Limb (tissue), 2 donors: ENCODE results near the gene NFATC2.

ENCODE experiments used
- DNase-seq, 2 donors: peaks; one replicate each; pipeline ENCODE4 v3.0.0-alpha.2; 2016; ENCODE audit errors: extremely low spot score in 2 of 2

The NFATC2 gene

GRCh38 chr20:51516855-51517254 lies 25.7 kb downstream of the NFATC2 start:
- DNase-seq: no peak

GRCh38 chr20:51514836-51515235 lies 27.7 kb downstream of the NFATC2 start:
- DNase-seq: no peak

GRCh38 chr20:51514249-51514648 lies 28.3 kb downstream of the NFATC2 start:
- no peak for DNase-seq

- no peak for DNase-seq
Measured at GRCh38 chr20:51513545-51513944, 29.0 kb downstream of the NFATC2 start.

- DNase-seq: no peak
Measured at GRCh38 chr20:51512645-51513044, 29.9 kb downstream of the NFATC2 start.

GRCh38 chr20:51511861-51512619 lies 30.5 kb downstream of the NFATC2 start:
- no peak for DNase-seq

GRCh38 chr20:51510936-51511605 lies 31.4 kb downstream of the NFATC2 start:
- DNase-seq: no peak

- DNase-seq: no peak
Measured at GRCh38 chr20:51510169-51510568, 32.4 kb downstream of the NFATC2 start.

- no peak for DNase-seq
Measured at GRCh38 chr20:51509208-51509607, 33.3 kb downstream of the NFATC2 start.

- no peak for DNase-seq
Measured at GRCh38 chr20:51508780-51509179, 33.7 kb downstream of the NFATC2 start.

- no peak for DNase-seq
Measured at GRCh38 chr20:51508158-51508557, 34.4 kb downstream of the NFATC2 start.

GRCh38 chr20:51507216-51508036 lies 35.1 kb downstream of the NFATC2 start:
- no peak for DNase-seq

- DNase-seq: no peak
Measured at GRCh38 chr20:51506527-51507215, 35.8 kb downstream of the NFATC2 start.

- no peak for DNase-seq
Measured at GRCh38 chr20:51505566-51505965, 37.0 kb downstream of the NFATC2 start.

GRCh38 chr20:51503376-51503775 lies 39.1 kb downstream of the NFATC2 start:
- DNase-seq: no peak

GRCh38 chr20:51500936-51501335 lies 41.6 kb downstream of the NFATC2 start:
- DNase-seq: no peak

GRCh38 chr20:51500311-51500710 lies 42.2 kb downstream of the NFATC2 start:
- no peak for DNase-seq

- DNase-seq: no peak
Measured at GRCh38 chr20:51498765-51499540, 43.6 kb downstream of the NFATC2 start.

- no peak for DNase-seq
Measured at GRCh38 chr20:51497542-51498467, 44.7 kb downstream of the NFATC2 start.

- DNase-seq: no peak
Measured at GRCh38 chr20:51496964-51497363, 45.6 kb downstream of the NFATC2 start.
